GM21576 (cell line): ENCODE data around the gene ZDHHC11B.

Experiments
- ATAC-seq: cut with Tn5 transposase; IDR thresholded peaks from one replicate; pipeline ENCODE4 v1.9.1; 2021; ENCODE audit warnings: mild to moderate bottlenecking, moderate library complexity; ENCODE audit not compliant: unreplicated experiment

ZDHHC11B gene

DNA sequence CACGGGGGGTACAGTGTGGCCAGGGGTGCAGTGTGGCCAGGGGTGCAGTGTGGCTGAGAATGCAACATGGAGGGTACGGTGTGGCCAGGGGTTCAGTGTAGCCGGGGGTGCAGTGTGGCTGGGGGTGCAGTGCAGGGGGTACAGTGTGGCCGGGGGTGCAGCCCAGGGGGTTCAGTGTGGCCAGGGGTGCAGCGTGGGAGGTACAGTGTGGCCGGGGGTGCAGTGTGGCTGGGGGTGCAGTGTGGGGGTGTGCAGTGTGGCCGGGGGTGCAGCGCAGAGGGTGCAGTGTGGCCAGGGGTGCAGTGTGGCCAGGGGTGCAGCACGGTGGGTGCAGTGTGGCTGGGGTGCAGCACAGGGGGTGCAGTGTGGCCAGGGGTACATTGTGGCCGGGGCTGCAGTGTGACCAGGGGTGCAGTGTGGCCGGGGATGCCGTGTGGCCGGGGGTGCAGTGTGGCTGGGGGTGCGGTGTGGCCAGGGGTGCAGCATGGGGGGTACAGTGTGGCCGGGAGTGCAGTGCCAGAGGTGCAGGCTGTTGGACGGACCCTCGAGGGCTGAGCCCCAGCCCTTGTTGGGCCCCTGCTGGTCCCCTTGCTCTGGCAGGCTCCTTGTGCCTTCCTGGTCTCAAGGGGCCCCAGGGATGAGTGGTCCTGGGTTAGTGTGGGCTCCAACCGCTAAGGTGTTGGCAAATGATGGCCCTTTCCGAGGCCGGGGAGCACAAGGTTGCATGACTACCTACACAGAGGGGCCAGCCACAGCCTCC is 109.2 kb downstream of the ZDHHC11B start:
- ATAC-seq, result no peak

DNA sequence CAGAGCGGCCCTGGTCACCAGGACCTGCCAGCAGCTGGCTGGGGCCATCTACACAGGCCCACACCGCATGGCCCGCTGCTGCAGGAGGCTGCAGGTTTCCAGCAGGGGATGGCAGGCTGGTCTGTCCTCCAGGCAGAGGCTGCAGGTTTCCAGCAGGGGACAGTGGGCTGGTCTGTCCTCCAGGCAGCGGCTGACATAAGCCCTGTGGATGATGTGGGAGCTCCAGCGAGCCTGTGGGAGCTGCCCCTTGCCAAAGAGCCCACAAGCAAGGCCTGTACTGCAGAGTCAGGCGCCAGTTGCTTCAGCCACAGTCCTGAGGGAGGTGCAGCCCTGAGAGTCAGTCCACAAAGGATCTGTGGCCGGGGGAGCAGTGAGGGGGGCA is 109.9 kb downstream of the ZDHHC11B start:
- no peak for ATAC-seq

DNA sequence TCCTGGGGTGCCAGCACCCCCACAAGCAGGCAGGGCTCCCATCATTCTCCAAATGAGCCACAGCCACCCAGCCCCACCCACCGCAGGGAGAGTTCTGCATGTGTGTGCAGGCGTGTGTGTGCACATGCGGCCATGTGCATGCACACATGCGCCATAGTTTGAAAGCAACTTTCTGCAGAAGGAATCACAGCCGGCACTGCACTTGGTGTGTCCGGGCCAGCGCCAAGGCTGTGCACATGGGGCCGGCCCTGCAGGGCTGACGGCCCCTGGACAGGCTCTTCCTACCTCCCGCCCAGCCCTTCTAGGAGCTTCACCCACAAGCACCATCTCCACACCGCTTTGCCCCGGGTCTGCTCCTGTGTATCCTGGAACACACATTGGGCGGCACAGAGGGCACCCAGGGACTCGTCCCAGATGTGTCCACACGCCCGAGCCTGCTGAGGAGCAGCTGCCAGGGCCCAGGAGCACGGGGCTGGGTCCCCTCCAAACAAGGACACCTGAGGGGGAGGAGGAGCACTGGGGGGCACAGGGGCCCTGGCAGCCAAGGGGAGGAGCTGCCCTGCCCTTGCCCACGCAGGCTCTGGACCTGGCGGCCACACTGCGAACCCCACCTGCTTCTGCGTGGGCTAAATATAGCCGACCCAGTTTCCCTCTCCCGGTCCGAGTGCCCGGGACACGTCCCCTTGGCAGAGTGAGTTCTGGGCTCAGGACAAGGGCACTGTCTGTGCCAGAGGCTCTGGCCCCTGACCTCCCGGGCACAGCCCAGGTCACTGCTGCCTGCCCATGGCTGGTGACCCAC is 110.5 kb downstream of the ZDHHC11B start:
- no peak for ATAC-seq

DNA sequence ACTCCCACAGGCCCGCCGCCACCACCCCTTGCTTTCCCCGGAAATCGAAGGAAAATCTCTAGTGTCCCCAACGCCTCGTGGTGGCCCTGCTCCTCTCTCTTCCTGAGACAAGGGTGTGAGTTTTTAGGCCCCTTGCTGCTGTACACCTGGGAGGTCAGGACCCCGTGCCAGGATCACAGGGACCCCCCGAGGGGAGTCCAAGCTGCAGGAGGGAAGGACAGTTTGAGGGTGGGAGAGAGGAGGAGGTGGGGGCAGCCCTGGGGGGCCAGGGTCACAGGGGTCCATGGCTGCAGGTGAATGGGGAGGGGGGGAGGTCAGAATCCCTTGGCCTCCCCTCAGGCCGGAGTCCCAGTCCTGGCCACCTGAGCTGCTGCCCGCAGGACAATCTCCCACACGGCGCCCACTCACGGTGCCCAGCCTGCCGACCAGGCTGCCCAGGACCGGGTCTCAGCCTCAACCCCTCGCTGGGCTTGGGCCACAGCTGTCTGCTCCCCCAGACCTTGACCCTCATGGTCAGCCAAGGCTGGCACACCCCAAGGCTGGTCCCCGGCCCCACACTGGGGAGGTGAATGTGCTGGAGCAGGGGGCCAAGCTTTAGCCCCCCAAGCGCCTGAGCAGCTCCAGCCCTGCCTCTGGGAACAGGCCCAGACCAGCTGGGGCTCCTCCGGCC is 111.2 kb downstream of the ZDHHC11B start:
- ATAC-seq, result no peak

DNA sequence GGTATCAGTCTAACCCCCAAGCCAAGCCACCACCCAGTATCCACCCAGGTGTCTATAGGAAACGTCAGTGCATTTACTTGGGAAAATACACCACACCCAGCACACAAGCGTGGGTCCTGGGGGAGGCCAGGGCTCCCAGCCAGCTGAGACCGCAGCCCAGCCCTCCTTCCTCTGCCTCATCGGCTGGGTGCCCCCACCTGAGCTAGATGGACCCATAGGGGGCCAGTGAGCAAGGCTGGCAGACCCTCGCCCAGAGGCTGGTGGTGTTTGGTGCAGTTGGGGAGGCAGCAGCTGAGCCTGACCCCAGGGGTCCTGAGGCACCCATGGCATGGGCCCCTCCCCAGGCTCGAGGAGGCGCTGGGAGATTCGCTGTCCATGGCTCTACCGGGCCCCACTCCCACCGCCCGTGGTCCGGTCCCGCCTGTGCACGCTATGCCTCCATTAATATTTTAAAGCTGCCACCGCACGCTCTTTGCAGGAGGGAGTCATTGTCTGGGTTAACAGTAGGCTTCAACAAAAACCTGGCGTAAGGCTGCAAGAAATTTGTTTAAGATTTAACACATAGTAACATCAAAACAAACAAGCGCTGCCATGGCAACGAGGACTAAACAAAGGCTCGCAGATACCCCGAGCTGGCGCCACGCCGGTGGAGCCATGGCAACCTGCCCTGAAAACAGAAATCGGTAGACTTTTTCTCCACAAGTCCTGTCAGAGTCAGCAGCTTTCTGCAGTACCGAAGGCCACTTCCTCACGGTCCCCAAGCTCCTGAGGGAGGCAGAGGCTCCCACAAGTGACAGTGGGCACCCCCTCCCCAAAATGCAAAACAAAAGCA is 112.0 kb downstream of the ZDHHC11B start:
- ATAC-seq, result no peak

DNA sequence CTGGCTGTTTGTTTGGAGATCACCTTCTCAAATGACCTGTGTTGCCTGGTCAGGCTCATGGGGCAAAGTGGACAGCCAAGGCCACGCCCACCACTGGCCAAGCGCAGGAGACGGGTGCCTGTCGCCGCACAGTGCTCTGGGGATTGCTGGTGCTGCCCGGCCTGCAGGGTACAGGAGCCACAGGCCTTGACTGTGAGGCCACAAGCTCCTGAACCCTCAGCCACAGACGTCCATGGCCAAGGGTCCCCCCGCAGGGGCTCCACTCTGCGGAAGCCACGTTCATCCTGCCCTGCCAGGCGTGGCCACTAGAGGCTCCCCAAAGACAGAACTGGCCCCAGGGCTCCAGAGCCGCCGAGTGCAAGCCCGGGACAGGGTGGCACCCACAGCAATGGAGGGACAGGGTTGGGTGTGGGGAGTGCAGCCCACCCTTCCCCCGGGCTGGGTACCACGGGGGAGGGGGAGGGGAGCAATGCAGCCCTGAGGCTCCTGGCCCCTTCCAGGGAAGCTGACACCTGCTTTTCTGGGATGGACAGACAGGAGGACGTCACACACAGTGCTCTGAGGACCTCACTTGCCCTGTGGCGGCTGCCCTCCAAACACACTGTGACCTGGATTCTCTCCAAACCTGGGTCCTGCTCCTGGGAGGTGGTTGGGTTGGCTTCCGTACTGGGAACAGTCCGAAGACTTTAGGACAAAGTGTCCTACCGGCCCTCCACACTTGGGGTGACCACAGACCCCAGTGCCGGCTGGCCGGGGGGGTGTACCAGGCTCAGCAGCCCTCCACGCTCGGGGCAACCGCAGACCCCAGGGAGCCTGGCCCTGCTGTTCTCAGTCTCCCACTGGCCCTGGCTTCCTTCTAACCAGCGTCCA is 112.8 kb downstream of the ZDHHC11B start:
- ATAC-seq, result no peak

DNA sequence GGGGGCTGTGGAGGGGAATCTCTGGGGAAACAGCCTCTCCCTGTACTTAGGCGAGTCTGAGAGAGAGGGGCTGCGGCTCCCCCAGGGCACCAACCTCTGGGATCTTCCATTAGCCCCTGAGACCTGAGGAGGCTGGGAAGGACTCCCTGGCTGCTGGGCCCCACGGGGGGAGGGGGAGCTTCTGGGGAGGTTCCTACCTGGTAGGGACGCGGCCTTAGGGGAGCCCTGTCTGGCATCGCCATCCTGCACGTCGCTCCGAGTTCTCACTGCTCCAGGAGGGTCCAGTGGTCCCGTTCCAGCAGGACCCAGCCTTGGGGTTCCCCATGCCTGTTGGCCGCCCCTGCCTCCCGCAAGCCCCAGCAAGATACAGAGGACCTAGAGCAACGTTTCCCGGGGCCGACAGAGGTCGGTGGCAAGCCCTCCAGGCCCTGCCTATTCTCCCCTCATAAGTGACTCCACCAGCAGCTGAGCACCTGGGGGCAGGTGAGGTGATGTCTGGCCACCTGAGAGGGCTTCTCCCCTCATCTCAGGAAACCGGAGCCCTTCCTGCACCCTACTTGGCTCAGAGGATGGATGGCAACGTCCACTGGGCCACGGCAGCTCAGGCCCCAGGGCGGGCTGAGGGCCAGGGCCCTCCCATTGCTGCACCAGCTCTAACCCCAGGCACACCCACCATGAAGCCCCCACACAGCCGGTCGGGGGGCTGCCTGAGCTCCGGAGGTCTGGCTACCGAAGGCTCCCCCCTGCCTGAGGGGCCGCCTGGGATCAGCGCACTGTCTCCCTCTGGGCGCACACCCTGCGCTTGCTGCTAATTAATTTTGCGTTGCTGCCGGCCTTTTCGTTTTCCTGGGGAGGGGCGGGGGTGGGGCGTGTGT is 113.9 kb downstream of the ZDHHC11B start:
- ATAC-seq, result no peak

DNA sequence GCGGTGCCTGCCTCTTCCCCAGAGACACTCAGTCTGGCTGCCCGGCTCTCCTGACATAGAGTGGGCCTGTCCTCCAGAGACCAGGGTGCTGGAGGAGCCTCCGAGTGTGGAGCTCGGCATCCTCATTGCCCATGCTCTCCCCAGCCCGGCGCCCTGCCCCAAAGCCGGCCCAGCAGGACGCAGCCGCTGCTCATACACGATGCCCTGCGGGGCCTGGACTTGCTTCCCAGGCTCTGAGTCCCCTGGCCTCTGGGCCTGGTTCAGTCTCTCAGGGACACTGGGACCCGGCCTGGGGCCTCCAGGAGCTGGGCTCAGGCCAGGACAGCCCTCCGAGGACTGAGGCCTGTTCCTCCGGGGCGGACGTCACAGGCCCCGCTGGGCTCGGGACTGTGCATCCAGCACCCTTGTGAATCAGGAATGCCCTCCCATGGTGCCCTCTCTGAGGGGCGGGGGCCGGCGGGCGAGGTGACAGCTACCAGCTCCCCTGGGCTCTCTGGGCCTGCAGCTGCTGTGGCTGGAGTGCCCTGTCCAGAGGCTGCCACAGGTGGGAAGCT is 114.6 kb downstream of the ZDHHC11B start:
- ATAC-seq, result no peak

DNA sequence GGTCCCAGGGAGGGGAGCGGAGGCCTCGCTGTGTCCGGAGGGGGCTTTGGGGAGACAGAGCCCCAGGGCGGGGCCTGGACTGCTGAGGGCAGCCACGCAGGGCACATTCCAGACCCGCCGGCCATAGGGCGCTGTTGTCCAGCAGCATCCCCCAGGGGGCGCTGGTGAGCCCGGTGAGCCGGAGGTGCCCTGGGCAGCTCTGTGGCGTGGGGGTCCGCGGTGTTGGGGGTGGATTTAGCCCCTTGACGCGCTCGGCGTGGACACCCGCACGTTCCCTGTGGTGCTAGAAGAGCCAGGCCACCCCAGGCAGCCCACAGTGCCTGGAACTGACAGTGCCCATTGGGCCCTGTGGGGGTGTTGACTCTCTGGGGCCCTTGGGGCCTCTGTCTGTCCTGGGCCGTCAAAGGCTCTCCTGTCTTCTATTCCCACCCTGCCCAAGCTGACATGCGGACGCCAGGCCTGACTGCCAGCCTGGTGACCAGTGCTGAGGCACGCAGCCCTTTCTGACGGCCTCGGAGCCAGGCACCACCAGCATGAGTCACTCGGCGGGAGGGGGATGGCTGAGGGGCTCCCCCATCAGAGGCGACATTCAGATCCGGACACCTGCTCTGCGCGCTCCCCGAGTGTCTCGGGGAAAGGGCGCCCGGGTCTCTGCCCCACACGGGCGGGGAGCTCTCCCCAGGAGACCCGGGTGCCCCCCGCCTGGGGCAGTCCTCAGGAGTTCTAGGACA is 115.3 kb downstream of the ZDHHC11B start:
- ATAC-seq, result no peak

DNA sequence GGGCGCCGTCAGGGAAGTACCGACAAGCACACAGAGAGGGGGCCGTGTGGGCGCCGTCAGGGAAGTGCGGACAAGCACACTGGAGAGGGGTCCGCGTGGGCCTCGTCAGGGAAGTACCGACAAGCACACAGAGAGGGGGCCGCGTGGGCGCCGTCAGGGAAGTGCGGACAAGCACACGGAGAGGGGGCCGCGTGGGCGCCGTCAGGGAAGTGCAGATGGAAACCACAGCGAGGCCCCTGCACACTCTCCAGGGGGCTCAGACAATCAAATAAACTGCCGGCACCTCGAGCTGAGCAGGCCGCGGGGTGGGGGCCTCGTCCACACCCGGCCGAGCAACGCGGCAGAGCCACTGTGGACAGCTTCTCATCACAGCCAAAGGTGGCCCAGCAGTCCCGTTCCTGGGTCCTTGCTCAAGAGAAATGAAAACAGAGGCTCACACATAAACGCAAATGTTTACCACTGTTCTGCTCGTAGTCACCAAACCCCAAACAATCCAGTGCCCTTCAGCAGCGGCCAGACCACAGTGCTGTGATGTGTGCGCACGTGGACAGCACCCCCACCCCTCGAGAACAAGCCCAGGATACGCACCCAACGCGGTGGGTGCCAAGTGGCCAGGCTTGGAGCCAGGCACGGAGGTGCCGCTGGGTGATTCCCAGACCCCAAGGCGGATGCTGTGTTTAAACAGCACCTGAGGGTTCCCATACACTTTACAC is 116.1 kb downstream of the ZDHHC11B start:
- no peak for ATAC-seq

DNA sequence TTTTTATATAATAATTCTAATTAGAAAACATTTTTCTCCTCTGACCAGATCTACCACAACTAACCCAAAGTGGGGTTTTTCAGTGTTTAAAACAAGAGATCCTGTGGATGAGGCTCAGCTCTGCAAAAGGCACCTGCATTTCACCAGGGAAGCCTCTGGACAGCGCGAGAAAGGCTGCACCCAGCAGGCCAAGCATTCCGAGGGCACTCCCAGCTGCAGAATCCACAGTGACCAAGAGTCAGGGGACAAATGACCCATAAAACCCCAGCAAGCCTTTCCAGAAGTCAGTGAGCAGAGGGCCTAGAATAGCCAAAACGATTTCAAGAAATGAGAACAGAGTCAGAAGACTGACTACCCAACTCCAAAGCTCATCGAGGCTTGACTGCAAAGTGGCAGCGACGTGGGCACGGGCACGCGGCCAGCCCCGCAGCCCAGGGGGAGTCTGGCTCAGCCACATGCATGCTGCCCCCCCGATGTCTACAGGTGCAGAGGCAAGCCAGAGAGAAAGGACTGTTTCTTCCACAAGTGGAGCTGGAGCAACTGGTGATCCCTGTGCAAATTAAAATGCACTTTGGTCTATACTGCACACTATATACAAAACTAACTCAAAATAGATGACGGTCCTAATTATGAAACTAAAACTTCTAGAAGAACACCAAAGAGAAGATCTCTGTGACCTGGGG is 117.6 kb downstream of the ZDHHC11B start:
- ATAC-seq, result no peak

DNA sequence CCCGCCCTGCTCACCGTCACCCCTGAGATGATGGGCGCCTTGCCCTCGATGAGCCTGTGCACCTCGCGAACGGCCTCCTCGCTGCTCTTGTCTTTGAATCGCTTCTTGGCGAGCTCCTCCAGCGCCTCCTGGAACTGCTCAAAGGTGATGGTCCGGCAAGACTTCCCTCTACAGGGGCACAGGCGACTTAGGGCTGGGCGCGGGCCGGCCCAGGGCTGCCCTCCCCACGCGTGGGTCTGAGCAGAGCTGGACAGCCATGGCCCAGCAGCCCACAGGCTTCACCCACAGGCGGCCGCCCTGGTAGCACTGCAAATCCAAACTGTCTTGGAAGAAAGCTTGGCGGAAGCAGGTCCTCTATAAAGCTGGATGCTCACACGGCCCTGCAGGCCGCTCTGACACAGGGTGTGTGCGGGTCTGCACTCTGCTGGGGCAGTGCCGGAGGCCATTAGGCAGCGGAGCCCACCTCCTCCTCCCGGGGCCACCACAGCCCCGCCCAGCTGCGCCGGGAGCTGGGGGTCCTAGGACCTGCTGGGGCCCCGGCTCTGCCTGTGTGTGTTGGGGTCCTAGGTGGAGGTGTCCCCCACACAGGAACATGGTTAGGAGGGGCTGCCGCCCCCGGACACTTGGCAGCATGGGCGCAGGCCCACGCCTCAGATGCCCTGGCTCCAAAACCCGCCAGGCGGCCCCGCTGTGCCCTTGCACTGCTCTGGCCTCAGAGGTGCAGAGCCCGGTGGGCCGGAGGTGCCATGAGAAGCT is 118.4 kb downstream of the ZDHHC11B start:
- ATAC-seq, result no peak

DNA sequence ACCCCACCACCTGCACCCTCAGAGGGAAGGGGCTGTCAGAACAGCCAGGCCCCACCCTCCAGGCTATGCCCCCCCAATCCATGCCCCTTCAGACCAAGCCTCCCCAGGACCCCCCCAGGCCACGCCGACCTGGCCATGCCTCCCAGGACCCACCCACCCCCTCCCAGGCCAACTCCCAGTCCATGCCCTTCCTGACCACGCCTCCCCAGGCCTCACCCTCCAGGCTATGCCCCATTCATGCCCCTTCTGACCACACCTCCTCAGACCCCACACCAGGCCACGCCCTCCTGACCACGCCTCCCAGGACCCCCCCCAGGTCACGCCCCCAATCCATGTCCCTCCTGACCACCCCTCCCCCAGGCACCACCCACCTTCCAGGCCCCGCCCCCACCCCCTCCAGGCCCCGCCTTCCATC is 119.0 kb downstream of the ZDHHC11B start:
- no peak for ATAC-seq

DNA sequence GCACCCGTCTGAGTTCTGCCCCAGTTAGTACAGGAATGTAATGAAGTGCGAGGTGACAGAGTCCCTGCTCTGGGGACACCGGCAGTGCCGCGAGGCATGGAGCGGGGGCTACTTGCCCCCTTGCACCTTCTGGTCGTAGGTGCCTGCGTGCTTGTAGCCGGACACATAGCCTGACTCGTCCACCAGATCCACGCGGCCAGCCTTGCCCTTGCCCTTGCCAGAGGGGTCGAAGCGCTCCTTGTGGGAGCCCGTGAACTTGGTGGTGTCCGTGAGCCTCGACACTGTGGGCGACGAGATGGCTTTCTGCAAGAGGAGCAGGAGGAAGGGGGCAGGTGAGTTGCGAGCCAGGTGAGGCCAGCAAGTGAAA is 119.6 kb downstream of the ZDHHC11B start:
- ATAC-seq, result no peak

DNA sequence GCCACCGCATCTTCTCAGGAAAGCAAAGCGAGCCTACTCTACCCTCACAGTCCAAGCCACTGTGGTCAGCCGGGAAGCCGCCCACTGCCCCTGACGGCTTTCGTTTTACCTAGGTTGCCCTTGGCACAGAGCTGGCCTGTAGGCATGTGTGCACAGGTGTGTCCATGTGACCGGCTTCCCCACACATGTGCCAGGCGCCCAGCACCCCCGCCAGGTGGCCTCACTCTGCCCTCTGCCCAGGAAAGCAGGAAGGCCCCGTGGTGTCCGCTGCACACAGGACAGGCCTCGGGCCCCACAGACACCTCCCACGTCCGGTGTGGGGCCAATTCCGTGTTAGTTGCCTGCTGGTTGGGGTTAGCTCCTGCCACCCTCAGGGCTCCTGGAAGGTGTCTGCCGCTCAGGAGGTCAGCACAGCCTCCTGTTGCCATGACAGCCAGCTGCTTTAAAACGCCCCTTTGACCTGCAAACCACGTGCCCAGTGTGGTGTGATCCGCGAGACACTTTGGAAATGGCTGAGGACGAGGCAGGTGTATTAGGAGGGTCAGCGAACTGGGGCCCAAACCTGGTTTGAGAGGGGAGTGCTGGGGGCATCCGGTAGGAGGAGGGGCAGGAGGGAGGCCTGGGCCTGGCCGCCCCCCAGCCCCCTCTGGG is 120.1 kb downstream of the ZDHHC11B start:
- ATAC-seq, result no peak
